ENCODE data around the gene NCAM2. TPM values are rescaled to one million over a fixed set of nuclear protein-coding genes. Genes with fewer than 3 reads are reported as not detected.

The NCAM2 gene
- polyA plus RNA-seq, 3 donors, result not detected

DNA sequence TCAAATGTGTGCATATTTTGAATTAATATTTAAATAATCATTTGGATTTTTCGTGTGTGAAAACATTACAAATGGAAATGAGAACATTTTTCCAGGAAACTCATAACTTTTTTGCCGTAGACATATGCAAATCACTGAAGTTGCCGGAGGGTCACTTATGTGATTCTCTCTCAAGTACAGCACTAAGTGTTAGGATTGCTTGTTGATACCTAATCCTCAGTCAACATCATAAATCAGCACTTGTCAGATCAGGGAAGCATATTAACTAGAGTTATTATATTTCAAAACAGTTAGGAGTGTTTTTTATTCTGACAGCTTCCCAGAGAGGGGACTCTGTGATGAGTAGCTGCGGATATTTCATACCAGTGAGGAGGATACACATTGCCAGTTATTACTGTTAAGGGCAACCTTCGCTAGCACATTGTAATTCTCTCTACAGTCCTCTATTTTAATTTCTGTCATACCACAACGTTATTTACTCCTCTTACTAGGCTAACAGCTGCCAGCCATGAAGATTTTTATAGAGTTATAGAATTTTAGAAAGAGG lies 41.5 kb downstream of the NCAM2 start:
- no peak overlapping the region for H3K27ac ChIP-seq (ENCODE audit: low read depth in 1 of 2, low read length in 2 of 2)
- Mint-ChIP-seq H3K9me3 (peaks cover 0 to 7% (median 3%) of the 10 kb centered on the region in 7 donors), H3K27ac (no peak overlapping the region), H3K36me3 (no peaks in the 10 kb centered on the region), H3K4me3 (no peak overlapping the region), H3K27me3 (ENCODE audit: low read depth in 3 of 3) (peaks cover 0 to 3% (median 0%) of the 10 kb centered on the region in 3 donors), H3K4me1 (peaks cover 5% of the 10 kb centered on the region)
- no peak overlapping the region for H3K4me2 ChIP-seq (replicated peaks; ENCODE audit: extremely low read depth, low read length, poor library complexity, severe bottlenecking)
- DNase-seq, result no peak
- no peaks in the 10 kb centered on the region for H3K27me3 ChIP-seq (ENCODE audit: control insufficient read depth in 2 of 2, insufficient read depth in 2 of 2, low read length in 2 of 2)
- no peak overlapping the region for H3K4me3 ChIP-seq (replicated peaks in 1 of 3; ENCODE audit: low read depth in 2 of 3, low read length in 3 of 3)
- peaks cover 0 to 5% of the 10 kb centered on the region in 2 donors for H3K4me1 ChIP-seq (ENCODE audit: control insufficient read depth in 1 of 2, insufficient read depth in 2 of 2, low read length in 2 of 2)
- H2AFZ ChIP-seq (ENCODE audit: insufficient read depth, low read depth, low read length, poor library complexity, severe bottlenecking), result no peak overlapping the region
- intact Hi-C loops (cut with micrococcal nuclease), result no loop called here
- TF ChIP-seq, protein P1, sequence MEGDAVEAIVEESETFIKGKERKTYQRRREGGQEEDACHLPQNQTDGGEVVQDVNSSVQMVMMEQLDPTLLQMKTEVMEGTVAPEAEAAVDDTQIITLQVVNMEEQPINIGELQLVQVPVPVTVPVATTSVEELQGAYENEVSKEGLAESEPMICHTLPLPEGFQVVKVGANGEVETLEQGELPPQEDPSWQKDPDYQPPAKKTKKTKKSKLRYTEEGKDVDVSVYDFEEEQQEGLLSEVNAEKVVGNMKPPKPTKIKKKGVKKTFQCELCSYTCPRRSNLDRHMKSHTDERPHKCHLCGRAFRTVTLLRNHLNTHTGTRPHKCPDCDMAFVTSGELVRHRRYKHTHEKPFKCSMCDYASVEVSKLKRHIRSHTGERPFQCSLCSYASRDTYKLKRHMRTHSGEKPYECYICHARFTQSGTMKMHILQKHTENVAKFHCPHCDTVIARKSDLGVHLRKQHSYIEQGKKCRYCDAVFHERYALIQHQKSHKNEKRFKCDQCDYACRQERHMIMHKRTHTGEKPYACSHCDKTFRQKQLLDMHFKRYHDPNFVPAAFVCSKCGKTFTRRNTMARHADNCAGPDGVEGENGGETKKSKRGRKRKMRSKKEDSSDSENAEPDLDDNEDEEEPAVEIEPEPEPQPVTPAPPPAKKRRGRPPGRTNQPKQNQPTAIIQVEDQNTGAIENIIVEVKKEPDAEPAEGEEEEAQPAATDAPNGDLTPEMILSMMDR (IDR thresholded peaks at IDR 0.05), result no peak
- H3K9ac ChIP-seq (ENCODE audit: insufficient read depth, low read length, poor library complexity, severe bottlenecking), result no peak overlapping the region
- no peaks in the 10 kb centered on the region for H3K9me3 ChIP-seq (replicated peaks in 1 of 2; ENCODE audit: control insufficient read depth in 1 of 2, insufficient read depth in 1 of 2, low read length in 2 of 2)
- no peaks in the 10 kb centered on the region for H3K36me3 ChIP-seq (replicated peaks in 1 of 2; ENCODE audit: control insufficient read depth in 1 of 2, insufficient read depth in 2 of 2, low read length in 2 of 2)
- WGBS (ENCODE audit: insufficient coverage), result no CpG with 5 or more reads among the region's 6 CpGs
- no peaks in the 10 kb centered on the region for H4K20me1 ChIP-seq (ENCODE audit: insufficient read depth, low read length)
- no peaks in the 10 kb centered on the region for H3K79me2 ChIP-seq (ENCODE audit: insufficient read depth, low read length)

DNA sequence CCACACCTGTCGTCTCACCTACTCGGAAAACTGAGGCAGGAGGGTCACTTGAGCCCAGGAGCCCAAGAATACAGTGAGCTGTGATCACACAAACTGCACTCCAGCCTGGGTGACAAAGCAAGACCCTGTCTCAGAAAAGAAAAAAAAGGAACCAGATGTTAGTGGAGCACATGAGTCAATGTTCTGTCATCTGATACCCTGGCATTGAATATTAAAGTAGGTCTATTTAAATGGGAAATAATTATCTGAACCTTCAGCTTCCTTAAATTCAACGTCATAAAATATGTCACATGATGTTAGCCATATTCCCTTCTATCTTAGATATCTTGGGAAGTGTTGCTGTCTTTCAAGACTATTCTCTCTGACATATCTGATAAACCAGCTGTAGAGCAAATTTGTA lies 47.3 kb downstream of the NCAM2 start:
- intact Hi-C loops (cut with micrococcal nuclease), result no loop called here
- Mint-ChIP-seq H3K36me3 (no peaks in the 10 kb centered on the region), H3K4me3 (no peak overlapping the region), H3K9me3 (peaks cover 0 to 5% (median 4%) of the 10 kb centered on the region in 7 donors), H3K4me1 (peaks cover 21% of the 10 kb centered on the region), H3K27me3 (ENCODE audit: low read depth in 3 of 3) (peaks cover 0 to 3% (median 0%) of the 10 kb centered on the region in 3 donors), H3K27ac (no peak overlapping the region)
- H3K27me3 ChIP-seq (ENCODE audit: control insufficient read depth in 2 of 2, insufficient read depth in 2 of 2, low read length in 2 of 2), result no peaks in the 10 kb centered on the region
- TF ChIP-seq, protein P1 (IDR thresholded peaks at IDR 0.05), result no peak
- no peaks in the 10 kb centered on the region for H3K79me2 ChIP-seq (ENCODE audit: insufficient read depth, low read length)
- no peak overlapping the region for H3K27ac ChIP-seq (ENCODE audit: low read depth in 1 of 2, low read length in 2 of 2)
- H3K4me1 ChIP-seq (ENCODE audit: control insufficient read depth in 1 of 2, insufficient read depth in 2 of 2, low read length in 2 of 2), result peaks cover 7 to 8% of the 10 kb centered on the region in 2 donors
- H3K36me3 ChIP-seq (replicated peaks in 1 of 2; ENCODE audit: control insufficient read depth in 1 of 2, insufficient read depth in 2 of 2, low read length in 2 of 2), result no peaks in the 10 kb centered on the region
- H3K9me3 ChIP-seq (replicated peaks in 1 of 2; ENCODE audit: control insufficient read depth in 1 of 2, insufficient read depth in 1 of 2, low read length in 2 of 2), result no peaks in the 10 kb centered on the region
- no peak overlapping the region for H3K9ac ChIP-seq (ENCODE audit: insufficient read depth, low read length, poor library complexity, severe bottlenecking)
- no peak overlapping the region for H3K4me3 ChIP-seq (replicated peaks in 1 of 3; ENCODE audit: low read depth in 2 of 3, low read length in 3 of 3)
- DNase-seq, result peak in 2 of 3 donors; percentile 4 to 51
- peak overlapping the region; percentile 1 for H2AFZ ChIP-seq (ENCODE audit: insufficient read depth, low read depth, low read length, poor library complexity, severe bottlenecking)
- WGBS (ENCODE audit: insufficient coverage), result 83% methylated on average over 1 of the region's 3 CpGs
- H4K20me1 ChIP-seq (ENCODE audit: insufficient read depth, low read length), result no peaks in the 10 kb centered on the region
- no peak overlapping the region for H3K4me2 ChIP-seq (replicated peaks; ENCODE audit: extremely low read depth, low read length, poor library complexity, severe bottlenecking)

All from CD14-positive monocyte (primary cell).